ENCODE data around the gene NIPBL. TPM values are rescaled to one million over a fixed set of nuclear protein-coding genes. Genes with fewer than 3 reads are reported as not detected.

The NIPBL gene
- total and polyA plus RNA-seq, 10 of the 15 experiments (the other 5 are each of a cell fraction or from before 2014, with no cell fraction given), result 10.4 to 50.4 (median 20.2) TPM

GRCh38 chr5:37071487-37071886 is 194.9 kb downstream of the NIPBL start:
- Histone ChIP-seq H2AFZ (ENCODE audit: control insufficient read depth, low read depth, low read length) (no peak overlapping the region), H4K20me1 (ENCODE audit: control insufficient read depth, insufficient read depth) (no peaks in the 10 kb centered on the region), H3K4me2 (ENCODE audit: control insufficient read depth, insufficient read depth) (no peak overlapping the region), H3K4me3 (no peak overlapping the region), H3K9ac (ENCODE audit: control insufficient read depth, insufficient read depth, low read length) (no peak overlapping the region), H3K36me3 (ENCODE audit: control insufficient read depth in 2 of 2, insufficient read depth in 2 of 2, low read length in 1 of 2) (no peaks in the 10 kb centered on the region; a peak in 1 of 4 replicates), H3K4me1 (ENCODE audit: control insufficient read depth, insufficient read depth, low read length) (no peaks in the 10 kb centered on the region), H3K79me2 (ENCODE audit: control insufficient read depth, insufficient read depth, low read length) (no peaks in the 10 kb centered on the region), H3K27me3 (replicated peaks in 1 of 2; ENCODE audit: control insufficient read depth in 2 of 2, insufficient read depth in 2 of 2, low read length in 1 of 2) (no peaks in the 10 kb centered on the region), H3K27ac (ENCODE audit: control insufficient read depth, insufficient read depth) (no peak overlapping the region), H3K9me3 (replicated peaks; ENCODE audit: control insufficient read depth, insufficient read depth, low read length) (no peaks in the 10 kb centered on the region)
- DNase-seq (ENCODE audit: low read depth, low spot score) (no peak), ATAC-seq (no peak; the same call in 2 of the 3 replicates), FAIRE-seq (no peak)
- no TSS peak for BruUV-seq (replicated peaks)
- RAD21 ChIA-PET (ENCODE audit: unreplicated experiment), result interaction anchor here (1.2 kb wide), 1 partner anchor 40 kb away, joined by 4 read pairs; no protein-coding TSS in a partner anchor
- CTCF ChIA-PET, result interaction anchor here (1.1 kb wide), 1 partner anchor 143 kb away, joined by 3 read pairs; no protein-coding TSS in a partner anchor
- TF ChIP-seq NFYA (IDR thresholded peaks at IDR 0.05; ENCODE audit: borderline replicate concordance, low read depth, low read length) (no peak), ESRRA (IDR thresholded peaks at IDR 0.05; ENCODE audit: low read length) (no peak), JUNB (IDR thresholded peaks at IDR 0.05) (no peak), BCL3 (IDR thresholded peaks at IDR 0.05; ENCODE audit: borderline replicate concordance, insufficient read depth, low read depth, low read length, poor library complexity, severe bottlenecking) (no peak), USF2 (IDR thresholded peaks at IDR 0.05; ENCODE audit: borderline replicate concordance, low read depth, low read length) (no peak), PKNOX1 (IDR thresholded peaks at IDR 0.05) (no peak), CUX1 (IDR thresholded peaks at IDR 0.05; ENCODE audit: insufficient replicate concordance, low read depth, low read length) (no peak), SUPT20H (IDR thresholded peaks at IDR 0.05; ENCODE audit: borderline replicate concordance, control insufficient read depth, low read depth, low read length) (no peak), RAD21 (IDR thresholded peaks at IDR 0.05; ENCODE audit: insufficient read depth, low read depth, low read length) (no peak), HDAC2 (IDR thresholded peaks at IDR 0.05) (no peak), WRNIP1 (IDR thresholded peaks at IDR 0.05; ENCODE audit: borderline replicate concordance, low read depth, low read length) (no peak), NR2C1 (IDR thresholded peaks at IDR 0.05) (no peak), ASH2L (IDR thresholded peaks at IDR 0.05; ENCODE audit: borderline replicate concordance, low read depth) (no peak), NBN (IDR thresholded peaks at IDR 0.05) (no peak)
- POLR2A ChIA-PET, result interaction anchor here (0.8 kb wide), 1 partner anchor 9 kb away, joined by 3 read pairs; no protein-coding TSS in a partner anchor
- 100% methylated on average over 1 of the region's 1 CpG for WGBS (ENCODE audit: insufficient coverage, insufficient replicate concordance, low lambda C conversion rate, missing lambda C conversion rate)
- intact Hi-C loops (cut with micrococcal nuclease; ENCODE audit: unreplicated experiment), result no loop called here
- SMC1A ChIA-PET (ENCODE audit: uncharacterized antibody, unreplicated experiment), result interaction anchor here (0.6 to 3.5 kb wide), 6 partner anchors 9 to 104 kb away, joined by 3 to 12 read pairs (median 4); no protein-coding TSS in a partner anchor
- in situ Hi-C loops (cut with MboI), result no loop called here
